Measurements from ENCODE around the gene TM9SF2.

DNA sequence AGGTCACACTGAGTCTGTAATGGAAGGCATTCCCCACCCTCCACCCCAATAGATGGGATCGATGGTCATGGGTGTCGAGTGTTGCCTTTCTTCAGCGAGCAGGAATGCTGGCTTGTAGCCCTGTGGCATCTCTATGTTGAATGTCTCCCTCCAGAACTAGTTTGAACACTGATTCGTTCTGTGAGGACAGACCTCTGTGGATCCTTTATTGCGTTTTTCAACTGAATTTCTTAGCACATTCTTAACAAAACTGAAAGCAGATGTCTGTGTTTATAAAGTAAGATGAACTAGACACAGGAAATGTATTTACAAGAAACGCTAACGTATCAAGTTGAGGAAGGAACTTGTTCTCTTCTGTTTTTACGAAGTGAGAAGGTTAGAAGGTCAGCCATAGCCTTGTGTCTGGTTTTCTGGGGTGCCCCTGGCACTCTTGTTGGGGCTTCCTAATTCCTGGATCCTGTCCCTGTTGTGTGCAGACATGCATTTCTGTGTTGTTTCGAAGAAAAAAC is 36.8 kb upstream of the TM9SF2 start:
- TF ChIP-seq, protein P1, sequence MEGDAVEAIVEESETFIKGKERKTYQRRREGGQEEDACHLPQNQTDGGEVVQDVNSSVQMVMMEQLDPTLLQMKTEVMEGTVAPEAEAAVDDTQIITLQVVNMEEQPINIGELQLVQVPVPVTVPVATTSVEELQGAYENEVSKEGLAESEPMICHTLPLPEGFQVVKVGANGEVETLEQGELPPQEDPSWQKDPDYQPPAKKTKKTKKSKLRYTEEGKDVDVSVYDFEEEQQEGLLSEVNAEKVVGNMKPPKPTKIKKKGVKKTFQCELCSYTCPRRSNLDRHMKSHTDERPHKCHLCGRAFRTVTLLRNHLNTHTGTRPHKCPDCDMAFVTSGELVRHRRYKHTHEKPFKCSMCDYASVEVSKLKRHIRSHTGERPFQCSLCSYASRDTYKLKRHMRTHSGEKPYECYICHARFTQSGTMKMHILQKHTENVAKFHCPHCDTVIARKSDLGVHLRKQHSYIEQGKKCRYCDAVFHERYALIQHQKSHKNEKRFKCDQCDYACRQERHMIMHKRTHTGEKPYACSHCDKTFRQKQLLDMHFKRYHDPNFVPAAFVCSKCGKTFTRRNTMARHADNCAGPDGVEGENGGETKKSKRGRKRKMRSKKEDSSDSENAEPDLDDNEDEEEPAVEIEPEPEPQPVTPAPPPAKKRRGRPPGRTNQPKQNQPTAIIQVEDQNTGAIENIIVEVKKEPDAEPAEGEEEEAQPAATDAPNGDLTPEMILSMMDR (IDR thresholded peaks at IDR 0.05), result no peak
- TF ChIP-seq POLR2A (IDR thresholded peaks at IDR 0.05), result no peak
